NCI-H2029 (cell line): ENCODE results near the gene RAB24.
A peak's percentile ranks its signal among the peaks of the same experiment; 100 is the strongest.
"Not testable (repeated sequence)": the region's sequence is repeated elsewhere in the genome, so short reads cannot be mapped to it uniquely, and the experiment has no call there.

Source experiments
- DNase-seq: peaks from one replicate; lab custom pipeline; 2025; lab: John Stamatoyannopoulos, UW

The RAB24 gene

DNA sequence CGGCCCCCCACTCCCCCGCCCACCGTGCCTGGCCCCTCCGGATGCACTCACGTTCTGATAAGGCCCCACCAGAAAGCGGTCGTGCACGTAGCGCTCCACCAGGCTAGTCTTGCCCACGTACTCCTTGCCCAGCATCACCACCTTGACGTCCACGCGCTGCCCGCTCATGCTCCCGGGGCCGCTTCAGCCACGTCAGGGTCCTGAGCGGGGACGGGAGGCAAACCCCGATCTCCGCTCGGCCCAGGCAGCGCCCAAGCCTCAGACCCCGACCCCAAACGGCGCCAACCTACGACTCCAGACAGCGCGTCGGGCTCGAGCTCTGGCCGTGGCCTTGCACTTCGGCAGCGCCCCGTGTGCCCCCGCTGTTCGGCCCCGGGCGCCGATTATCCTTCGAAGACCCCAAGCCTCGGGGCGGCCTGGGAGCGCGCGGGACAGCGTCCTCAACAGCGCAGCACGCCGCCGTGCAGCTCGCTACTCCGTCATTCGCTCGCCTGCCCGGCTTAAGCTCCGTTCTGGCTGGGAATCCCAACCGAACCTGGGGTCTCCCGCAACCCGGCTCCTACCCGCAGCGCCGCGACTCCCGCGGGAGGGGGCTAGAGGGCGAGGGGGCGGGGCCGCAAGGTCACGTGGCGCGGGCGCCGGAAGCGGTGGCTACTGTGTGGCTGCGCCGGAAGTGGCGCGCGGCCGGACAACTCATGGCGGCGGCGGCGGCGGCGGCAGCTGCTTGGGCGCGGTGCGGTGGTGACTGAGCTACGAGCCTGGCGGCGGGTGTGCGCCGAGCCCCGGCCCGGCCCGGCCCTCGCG is at the start of gene RAB24, which contains the start of gene PRELID1:
Gene RAB24 (minus strand): TSS at position 599 of the 804 bp plus-strand sequence. CDS start 431 bp downstream, at position 168.
Gene PRELID1 (plus strand): TSS at position 679 of the 804 bp plus-strand sequence. CDS start 187 bp downstream, outside the sequence.
- DNase-seq = peak; percentile 79

DNA sequence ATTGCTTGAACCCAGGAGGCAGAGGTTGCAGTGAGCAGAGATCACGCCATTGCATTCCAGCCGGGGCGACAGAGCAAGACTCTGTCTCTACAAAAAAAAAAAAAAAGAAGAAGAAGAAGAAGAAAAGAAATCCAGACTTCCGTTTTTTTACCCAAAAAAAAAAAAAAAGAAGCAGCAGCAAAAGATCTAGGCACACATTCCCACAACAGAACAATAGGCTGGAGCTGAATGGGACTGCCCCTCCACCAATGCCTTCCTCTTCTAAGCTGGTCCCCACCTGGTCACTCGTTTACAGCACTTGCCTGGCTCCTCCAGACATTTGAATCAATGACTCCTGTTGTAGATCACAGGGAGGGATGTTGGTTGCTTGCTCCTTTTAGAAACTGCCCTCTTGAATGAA is 49.6 kb upstream of the RAB24 start:
- no peak for DNase-seq

- peak; percentile 98 for DNase-seq
These were observed 48.1 kb upstream of the RAB24 start, which contains the start of gene LMAN2 for GRCh38 chr5:177351392-177352329. TSS of gene LMAN2 (minus strand) at chr5:177351668. CDS start at chr5:177351647, 21 bp downstream.

DNA sequence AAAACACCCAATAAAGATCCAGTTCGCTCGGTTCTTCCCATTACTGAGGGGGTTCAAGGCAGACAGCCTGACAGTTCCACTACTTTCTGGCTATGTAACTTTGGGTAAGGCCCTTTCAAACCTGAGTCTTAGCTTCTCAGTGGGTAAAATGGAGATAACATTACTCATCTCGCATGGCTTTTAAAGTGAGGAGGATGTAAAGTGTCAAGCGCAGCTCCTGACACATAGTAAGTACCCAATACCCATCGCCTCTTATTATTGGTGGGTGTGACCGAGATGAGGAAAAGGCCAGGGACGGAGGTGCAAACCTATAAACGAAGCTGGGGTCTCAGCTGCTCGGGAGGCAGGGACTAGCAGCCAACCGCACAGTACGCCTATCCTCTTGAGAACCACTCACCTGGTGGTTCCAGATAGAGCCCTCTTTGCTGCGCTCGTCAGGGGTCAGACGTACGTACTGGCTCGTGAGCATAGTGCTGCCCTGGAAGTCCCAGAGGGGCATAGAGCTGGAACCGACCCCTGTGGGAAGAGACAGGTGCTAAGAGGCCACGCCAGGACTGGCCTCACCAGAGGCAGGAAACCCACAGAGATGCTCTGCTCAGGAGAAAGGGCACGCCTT is 47.4 kb upstream of the RAB24 start:
- no peak for DNase-seq

DNA sequence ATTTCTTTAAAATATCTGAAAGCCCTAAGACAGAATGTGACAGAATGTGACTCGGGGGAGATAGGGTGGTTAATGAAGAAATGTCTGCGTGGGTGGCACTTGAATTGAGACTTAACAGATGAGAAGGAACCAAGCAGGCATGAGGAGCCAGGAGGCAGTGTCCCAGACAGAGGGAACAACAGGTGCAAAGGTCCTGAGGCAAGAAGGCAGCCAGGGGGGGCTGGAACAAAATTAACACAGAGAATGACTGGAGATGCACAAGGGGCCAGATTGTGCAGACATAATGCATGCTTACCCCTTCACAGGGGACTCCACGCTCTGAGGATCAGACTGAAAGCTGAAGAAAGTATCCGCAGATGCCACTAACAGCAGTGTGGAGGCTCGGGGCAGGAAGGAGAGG is 46.2 kb upstream of the RAB24 start:
- no peak for DNase-seq

DNA sequence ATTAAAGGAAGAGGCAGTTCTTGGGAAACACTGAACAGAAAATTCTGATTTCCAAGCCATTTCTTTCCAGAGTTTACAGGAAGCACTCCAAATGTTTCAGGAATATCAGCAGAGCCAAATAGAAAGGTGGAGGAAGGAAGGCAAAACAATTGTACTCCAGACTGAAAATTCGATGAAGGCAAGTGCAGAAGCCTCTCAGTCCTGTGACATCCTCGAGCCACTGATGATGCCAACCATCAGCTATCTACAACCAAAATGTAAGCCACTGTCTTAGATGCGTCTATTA is 45.8 kb upstream of the RAB24 start:
- DNase-seq = no peak

GRCh38 chr5:177347699-177348098 is 44.2 kb upstream of the RAB24 start:
- DNase-seq = no peak

GRCh38 chr5:177346820-177347219 is 43.3 kb upstream of the RAB24 start:
- no peak for DNase-seq

- no peak for DNase-seq
These were observed 41.4 kb upstream of the RAB24 start for GRCh38 chr5:177344891-177345290.

DNA sequence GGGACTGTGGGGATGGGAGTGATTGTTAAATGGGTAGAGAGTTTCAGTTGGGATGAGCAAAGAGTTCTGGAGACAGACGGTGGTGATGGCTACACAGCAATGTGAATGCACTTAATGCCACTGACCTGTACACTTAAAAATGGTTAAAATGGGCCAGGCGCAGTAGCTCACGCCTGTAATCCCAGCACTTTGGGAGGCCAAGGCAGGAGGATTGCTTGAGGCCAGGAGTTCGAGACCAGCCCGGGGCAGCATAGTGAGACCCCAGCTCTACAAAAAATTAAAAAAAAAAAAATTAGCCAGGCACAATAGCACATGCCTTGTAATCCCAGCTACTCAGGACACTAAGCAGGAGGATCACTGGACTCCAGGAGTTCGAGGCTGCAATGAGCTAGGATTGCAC is 40.3 kb upstream of the RAB24 start:
- DNase-seq = no peak

GRCh38 chr5:177343000-177343399 is 39.5 kb upstream of the RAB24 start:
- not testable (repeated sequence) for DNase-seq

- DNase-seq = peak; percentile 49
These were observed 35.7 kb upstream of the RAB24 start for GRCh38 chr5:177339107-177339638.

GRCh38 chr5:177338251-177339106 is 35.0 kb upstream of the RAB24 start:
- no peak for DNase-seq

DNA sequence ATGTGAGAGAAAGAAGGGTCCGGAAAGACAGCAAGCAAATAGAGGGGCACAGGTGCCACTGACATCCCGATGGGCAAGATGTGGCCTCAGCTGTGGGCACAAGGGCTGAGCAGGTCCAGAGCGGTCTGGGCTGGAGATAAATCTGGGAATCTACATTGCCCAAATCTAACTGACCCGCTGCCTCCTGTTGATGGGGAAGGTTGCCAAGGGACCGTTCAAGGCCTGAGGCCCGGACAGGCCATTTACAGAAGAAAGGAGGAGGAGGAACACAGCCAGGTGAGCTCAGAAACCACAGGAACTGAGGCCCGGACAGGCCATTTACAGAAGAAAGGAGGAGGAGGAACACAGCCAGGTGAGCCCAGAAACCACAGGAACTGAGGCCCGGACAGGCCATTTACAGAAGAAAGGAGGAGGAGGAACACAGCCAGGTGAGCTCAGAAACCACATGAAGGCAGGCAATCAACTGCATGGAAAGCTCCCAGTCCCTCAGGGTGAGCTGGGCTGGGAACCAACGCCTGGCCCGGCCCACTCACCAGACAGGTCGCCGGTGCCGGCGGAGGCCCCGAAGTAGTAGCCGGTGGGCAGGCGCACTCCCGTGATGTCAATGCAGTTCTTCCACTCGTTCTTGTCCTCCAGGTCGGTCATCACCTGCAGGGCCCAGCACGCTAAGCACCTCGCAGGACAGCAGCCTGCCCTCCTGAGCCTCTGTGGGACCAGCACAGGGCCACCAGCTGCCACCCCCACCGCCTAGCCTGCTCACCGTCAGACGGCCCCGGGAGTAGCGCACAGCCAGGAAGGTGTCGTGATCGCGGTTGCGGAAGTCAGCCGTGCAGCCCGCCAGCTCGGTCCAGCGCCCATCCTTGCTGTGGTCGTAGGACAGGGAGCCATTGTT is 33.3 kb upstream of the RAB24 start:
- DNase-seq = no peak

DNA sequence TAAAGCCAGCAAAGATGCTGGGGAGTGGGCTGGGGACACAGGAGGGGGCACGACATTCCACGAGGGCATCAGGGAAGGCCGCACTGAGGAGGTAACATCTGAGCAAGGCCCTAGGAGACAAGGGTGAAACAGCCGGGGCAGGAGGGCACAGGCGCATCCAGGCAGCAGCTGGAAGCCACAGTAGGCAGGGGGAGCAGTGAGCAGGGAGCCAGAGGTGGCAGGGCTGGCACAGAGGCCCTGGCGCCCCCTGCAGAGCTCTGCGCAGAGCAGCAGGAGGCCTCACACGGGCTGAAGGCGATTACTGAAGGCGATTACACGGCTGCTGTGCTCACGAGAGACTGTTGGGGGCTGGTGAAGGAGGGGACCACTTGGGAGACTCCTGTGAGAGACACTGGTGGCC is 32.6 kb upstream of the RAB24 start:
- no peak for DNase-seq

DNA sequence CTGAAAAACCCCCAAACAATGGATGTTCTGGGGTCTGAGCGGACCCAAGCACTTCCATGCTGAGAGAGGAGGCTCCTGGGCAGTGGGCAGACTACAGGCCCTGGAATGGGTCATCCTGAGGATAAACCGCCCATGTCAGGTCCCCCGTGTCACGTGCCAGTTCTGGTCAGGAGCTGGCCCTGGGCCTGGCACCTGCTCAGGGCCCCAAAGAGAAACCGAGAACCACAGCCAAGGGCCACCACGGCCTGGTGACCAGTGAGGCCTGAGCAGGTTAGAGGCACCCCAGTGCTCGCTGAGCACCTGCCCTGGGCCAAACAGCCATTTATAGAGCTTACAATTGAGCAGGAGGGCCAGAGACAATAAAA is 32.2 kb upstream of the RAB24 start:
- no peak for DNase-seq

GRCh38 chr5:177334781-177335700 is 31.5 kb upstream of the RAB24 start:
- no peak for DNase-seq

DNA sequence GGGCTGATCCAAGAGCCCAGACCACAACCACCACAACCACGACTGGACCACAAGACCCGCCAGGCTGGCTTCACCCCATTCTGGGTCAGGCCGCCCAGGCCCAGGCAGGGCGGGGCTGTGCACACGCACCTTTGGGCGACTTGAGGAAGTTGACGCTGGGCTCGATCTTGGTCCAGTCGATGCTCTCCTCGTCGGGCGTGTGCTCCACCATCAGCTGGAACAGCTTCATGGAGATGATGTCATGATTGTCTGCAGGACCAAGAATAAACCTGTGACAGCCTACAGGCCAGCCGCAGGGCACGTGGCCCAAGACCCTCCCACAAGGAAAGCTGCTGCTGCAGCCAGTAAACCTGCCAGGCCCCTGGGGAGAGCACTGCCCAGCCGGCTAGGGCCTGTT is 30.6 kb upstream of the RAB24 start:
- no peak for DNase-seq
